CD4-positive, alpha-beta T cell treated with Interferon alpha-2 for 1 hour (primary cell): ENCODE data around the gene RAB3A.

Experiments used
- DNase-seq, 2 donors: peaks; one replicate each; pipeline ENCODE4 v3.0.0-alpha.2; 2020 to 2022

RAB3A gene

GRCh38 chr19:18203863-18204393 is at the start of gene RAB3A:
RAB3A (minus strand) TSS chr19:18204042; CDS start chr19:18202740, 1,302 bp downstream.
- peak; percentile 100 for DNase-seq

GRCh38 chr19:18253130-18253529 is 49.3 kb upstream of the RAB3A start:
- DNase-seq, result no peak

- no peak for DNase-seq
Observed at GRCh38 chr19:18252370-18252717, 48.5 kb upstream of the RAB3A start.

- peak; percentile 79 to 86 for DNase-seq
Observed at GRCh38 chr19:18251587-18252369, 47.9 kb upstream of the RAB3A start.

- no peak for DNase-seq
Observed at GRCh38 chr19:18249834-18250233, 46.0 kb upstream of the RAB3A start.

GRCh38 chr19:18245297-18245696 is 41.5 kb upstream of the RAB3A start:
- no peak for DNase-seq

GRCh38 chr19:18239303-18239702 is 35.5 kb upstream of the RAB3A start:
- no peak for DNase-seq

GRCh38 chr19:18234194-18234593 is 30.4 kb upstream of the RAB3A start:
- DNase-seq, result no peak

GRCh38 chr19:18233224-18233825 is 29.5 kb upstream of the RAB3A start:
- peak; percentile 19 to 49 for DNase-seq

GRCh38 chr19:18232540-18233223 is 28.8 kb upstream of the RAB3A start:
- no peak for DNase-seq

GRCh38 chr19:18231775-18232174 is 27.9 kb upstream of the RAB3A start:
- no peak for DNase-seq

- DNase-seq, result no peak
Observed at GRCh38 chr19:18230941-18231734, 27.3 kb upstream of the RAB3A start.

- no peak for DNase-seq
Observed at GRCh38 chr19:18229915-18230314, 26.1 kb upstream of the RAB3A start.

GRCh38 chr19:18229474-18229873 is 25.6 kb upstream of the RAB3A start:
- no peak for DNase-seq

- no peak for DNase-seq
Observed at GRCh38 chr19:18227781-18228271, 24.0 kb upstream of the RAB3A start.

GRCh38 chr19:18226956-18227780 is 23.3 kb upstream of the RAB3A start:
- DNase-seq, result no peak

- no peak for DNase-seq
Observed at GRCh38 chr19:18225702-18226468, 22.0 kb upstream of the RAB3A start, which contains the start of gene PDE4C. PDE4C (minus strand) TSS chr19:18226438; CDS start chr19:18226415, 23 bp downstream.

- no peak for DNase-seq
Observed at GRCh38 chr19:18225355-18225701, 21.5 kb upstream of the RAB3A start.

GRCh38 chr19:18224525-18225354 is 20.9 kb upstream of the RAB3A start:
- DNase-seq, result peak; percentile 90 to 91
